HG03460 (cell line): ENCODE measurements around the gene R3HDM1.
"Not testable (repeated sequence)": the region's sequence is repeated elsewhere in the genome, so short reads cannot be mapped to it uniquely, and the experiment has no call there.

Experiments
- ATAC-seq: cut with Tn5 transposase; IDR thresholded peaks from one replicate; pipeline ENCODE4 v1.9.1; 2021; ENCODE audit not compliant: unreplicated experiment

The R3HDM1 gene

GRCh38 chr2:135570884-135571283, 39.6 kb downstream of the R3HDM1 start:
- no peak for ATAC-seq

- ATAC-seq: no peak
Measured at GRCh38 chr2:135573620-135574019, 42.3 kb downstream of the R3HDM1 start.

GRCh38 chr2:135581282-135581681, 50.0 kb downstream of the R3HDM1 start:
- ATAC-seq: no peak

- ATAC-seq: no peak
Measured at GRCh38 chr2:135582383-135582782, 51.1 kb downstream of the R3HDM1 start.

- no peak for ATAC-seq
Measured at GRCh38 chr2:135585586-135585985, 54.3 kb downstream of the R3HDM1 start.

DNA sequence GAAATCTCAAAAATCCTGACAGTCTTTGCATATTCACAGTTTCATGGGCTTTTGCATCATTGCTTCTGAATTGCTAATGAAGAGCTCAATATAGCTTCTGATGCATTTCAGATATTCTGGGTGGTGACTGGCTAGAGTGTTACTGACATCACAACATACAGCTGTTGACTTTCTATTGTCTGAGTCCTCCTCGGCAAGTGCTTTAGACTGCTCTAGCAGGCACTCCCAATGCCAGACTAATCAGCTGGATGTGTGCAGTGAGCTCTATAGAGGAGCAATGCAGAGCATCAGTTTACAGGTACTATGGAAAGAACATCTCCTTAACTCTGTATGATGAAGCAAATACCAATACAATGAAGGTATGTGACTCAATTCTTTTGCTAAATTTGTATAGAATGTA, 54.9 kb downstream of the R3HDM1 start:
- no peak for ATAC-seq

DNA sequence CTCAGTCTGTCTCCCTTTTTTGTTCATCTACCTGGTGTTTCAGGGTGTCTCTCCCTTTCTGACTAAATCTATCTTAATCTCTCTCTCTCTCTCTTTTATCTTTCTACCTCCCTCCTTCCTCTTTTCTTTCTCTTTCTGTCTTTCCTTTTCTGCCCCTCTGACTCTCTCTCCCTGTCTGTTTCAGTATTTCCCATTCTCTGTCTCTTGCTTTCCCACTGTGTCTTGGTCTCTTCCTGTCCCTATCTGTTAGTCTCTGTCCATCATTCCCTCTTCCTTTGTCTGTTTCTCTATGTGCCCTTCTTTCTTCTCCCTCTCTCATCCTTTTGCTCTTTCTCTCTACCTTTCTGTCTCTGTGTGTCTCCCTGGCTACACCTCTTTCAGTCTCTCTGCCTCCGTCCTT, 56.7 kb downstream of the R3HDM1 start:
- ATAC-seq: no peak

DNA sequence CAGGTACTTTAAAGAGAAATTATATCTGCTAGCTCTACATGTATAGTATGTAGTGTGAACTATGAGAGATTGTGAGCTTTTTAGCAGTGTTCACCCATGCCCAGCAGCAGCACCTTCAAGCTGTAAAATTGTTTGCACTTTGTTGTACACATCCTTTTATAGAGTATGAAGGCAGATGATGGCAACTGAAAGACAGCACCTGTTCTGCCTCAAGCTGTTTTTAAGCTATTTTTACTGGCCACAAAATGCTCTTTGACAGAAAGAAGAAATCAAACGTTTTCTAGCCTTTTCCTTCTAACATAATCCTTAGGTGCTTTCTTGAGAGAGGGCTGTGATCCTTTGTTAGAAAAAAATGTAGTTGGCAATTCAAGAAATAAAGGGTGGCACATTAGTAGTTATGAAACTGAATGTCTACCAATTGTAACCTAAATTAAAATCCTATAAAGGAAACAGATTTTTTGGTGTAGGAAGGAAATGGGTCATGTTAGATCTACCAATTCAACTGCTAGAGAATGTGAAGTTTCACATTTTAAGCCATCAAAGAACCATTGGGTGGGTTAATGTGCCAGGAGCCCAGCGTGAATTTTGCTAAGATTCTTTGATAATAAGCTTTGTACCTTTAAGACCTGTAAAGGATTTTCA, 59.5 kb downstream of the R3HDM1 start:
- peak; percentile 50 for ATAC-seq

DNA sequence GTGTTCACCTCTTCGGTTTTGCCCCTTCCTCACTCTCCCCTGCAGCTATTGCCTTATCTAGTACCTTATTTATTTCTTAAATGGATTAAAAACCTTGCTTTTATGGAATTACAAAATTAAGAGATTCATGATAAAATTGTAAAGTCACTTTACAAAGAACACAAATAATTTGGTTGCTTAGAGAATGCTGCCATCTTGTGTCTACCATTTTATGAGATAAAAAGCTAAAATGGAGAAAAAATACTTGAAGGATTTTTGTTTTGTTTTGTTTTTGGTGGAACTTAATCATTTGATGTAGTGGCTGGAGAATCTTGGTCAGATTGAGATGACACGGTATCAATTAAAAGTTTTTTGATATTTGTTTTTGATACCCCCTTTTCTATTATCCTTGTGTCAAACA, 69.6 kb downstream of the R3HDM1 start:
- ATAC-seq: no peak

DNA sequence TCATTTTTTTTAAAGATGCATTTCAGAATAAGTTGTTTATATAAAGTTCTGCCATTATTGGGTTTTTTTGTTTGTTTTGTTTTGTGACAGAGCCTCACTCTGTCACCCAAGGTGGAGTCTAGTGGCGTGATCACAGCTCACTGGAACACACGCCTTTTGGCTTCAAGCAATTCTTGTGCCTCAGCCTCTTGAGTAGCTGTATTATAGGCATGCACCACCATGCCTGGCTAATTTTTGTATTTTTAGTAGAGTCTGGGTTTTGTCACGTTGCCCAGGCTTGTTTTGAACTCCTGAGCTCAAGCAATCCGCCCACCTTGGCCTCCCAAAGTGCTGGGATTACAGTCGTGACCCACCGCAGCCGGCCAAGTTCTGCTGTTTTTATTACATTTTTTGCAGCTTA, 72.3 kb downstream of the R3HDM1 start:
- no peak for ATAC-seq

DNA sequence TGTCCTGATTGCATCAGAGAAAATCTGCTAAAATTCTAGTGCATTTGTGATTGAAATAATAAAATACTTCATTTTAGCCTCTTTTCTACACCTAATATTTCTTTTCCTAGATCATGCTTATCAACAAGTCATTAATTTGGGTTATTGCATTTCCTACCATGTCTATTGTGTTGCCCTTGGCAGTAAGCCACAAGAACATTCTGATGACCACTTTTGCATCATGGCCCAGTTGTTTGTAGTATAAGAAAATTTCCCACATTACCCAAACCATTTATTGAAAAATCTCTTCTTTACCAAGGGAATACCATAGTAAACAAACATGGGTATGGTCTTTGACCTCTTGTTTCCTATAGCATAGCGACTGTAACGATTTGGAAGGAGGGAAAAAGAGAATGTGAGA, 76.3 kb downstream of the R3HDM1 start:
- no peak for ATAC-seq

- ATAC-seq: no peak
Measured at GRCh38 chr2:135612319-135612718, 81.0 kb downstream of the R3HDM1 start.

DNA sequence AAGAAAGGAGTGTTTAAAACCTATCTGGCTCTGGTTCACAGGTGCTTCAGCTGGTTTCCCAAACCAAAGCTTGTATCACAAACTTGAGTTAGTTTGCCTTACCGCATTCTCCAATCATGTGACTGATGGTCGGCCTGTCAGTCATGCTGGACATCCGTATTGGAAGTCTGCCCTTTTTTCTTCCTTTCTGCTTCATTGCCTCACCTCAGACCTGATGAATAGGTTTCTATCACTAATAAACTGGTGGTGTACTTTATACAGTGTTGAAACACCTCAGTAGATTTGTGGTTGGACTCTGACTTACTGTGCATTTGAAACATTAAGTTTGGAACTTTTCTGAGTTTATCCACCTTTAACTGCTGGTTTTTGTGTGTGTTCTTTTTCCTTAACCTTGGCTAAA, 84.1 kb downstream of the R3HDM1 start:
- ATAC-seq: no peak

GRCh38 chr2:135617501-135618015, 86.3 kb downstream of the R3HDM1 start:
- ATAC-seq: no peak

DNA sequence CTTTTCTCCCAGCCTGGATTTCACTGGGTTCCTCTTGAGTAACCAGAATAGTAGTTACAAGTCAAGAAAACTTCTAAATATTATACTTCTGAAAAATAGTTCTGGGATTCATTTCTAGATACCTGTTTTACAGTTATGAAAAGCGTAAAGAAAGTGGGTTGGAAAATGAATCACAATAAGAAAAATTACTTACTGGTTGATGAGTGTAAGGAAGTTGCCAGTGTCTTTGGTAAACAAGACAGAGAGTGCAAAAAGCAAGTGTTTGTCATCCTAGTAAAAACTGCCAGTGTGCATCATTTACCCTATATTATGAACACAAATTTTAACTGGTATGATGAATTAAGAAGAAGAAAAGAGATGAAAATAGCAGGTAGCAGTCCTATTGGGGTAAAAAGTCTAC, 88.9 kb downstream of the R3HDM1 start:
- no peak for ATAC-seq

DNA sequence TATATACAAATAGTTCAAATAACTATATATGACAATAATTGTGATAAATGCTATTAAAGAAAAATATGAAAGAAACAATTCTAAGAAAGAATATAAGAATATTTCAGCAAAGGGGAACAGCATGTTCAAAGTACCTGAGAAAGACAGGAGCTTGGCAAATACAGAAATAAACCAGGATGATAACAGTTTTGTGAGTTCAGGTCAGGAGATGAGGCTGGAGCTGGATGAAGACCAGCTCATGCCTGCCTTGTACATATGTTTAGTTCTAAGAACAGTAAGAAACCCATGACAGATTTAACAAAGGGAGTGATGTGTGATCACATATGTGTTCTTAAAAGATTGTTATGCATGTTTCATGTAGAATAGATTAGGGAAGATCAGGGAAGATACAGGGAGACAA, 98.2 kb downstream of the R3HDM1 start:
- no peak for ATAC-seq

DNA sequence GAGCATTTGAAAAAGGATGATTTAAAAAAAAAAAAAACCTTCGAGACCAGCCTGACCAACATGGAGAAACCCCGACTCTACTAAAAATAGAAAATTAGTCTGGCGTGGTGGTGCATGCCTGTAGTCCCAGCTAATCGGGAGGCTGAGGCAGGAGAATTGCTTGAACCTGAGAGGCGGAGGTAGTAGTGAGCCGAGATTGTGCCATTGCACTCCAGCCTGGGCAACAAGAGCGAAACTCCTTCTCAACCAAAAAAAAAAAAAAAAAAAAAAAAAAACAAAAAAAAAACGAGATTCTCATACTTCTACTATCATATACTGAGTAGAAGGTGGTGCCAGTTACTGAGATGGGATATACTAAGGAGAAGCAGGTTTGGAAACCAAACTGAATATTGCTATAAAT, 98.8 kb downstream of the R3HDM1 start:
- ATAC-seq: not testable (repeated sequence)

GRCh38 chr2:135630488-135630887, 99.2 kb downstream of the R3HDM1 start:
- ATAC-seq: no peak

DNA sequence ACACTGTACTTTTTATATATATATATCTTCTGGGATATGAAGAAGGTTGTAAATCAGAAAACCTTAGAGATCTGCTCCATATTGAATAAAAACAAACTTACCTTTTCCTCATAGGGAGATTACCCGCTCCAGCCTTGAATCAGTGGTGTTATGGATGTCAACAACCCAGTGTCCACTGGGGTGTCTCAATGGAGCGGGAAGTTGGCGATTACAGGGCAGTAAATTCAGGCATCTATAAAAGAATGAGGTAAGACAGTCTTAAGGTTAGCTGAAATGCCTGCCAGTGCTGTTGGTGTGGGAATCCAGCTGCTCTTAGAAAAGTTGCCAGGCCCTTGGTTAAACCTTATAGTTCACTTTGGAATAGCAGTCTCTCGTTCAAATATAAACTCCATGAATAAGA, 102.3 kb downstream of the R3HDM1 start:
- no peak for ATAC-seq

DNA sequence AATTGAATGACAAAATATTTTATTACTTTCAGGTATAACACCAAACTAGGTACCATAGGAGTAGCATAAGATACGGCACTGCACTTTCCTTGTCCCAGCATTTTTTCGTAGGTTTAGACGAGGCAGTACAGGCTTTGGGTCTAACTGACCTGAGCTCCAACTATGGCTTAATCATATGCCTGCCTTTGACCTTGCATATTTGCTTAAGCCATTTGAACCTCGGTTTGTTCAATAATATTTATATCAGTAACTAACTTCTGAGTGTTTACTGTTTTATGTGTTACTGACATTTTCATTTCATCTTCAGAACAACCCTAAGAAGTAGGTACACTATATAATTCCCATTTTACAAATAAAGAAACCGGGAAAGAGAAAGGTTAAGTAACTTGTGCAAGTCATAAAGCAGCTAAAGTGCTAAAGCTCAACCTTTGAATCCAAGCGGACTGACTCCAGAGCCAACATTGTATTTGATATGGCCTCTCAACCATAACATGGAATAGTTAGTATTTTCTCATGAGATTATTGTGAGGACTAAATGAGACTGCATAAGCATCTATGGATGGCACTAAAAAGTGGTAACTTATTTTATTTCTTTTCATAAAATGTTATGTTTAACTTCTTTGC, 104.0 kb downstream of the R3HDM1 start:
- ATAC-seq: no peak

GRCh38 chr2:135636982-135637381, 105.7 kb downstream of the R3HDM1 start:
- ATAC-seq: no peak

GRCh38 chr2:135637456-135638087, 106.3 kb downstream of the R3HDM1 start:
- ATAC-seq: no peak
